ENCODE results near the gene GPR107. TPM values are rescaled to one million over a fixed set of nuclear protein-coding genes. Genes with fewer than 3 reads are reported as not detected.

Gene GPR107
- total RNA-seq, 1 donor = 30.9 TPM

DNA sequence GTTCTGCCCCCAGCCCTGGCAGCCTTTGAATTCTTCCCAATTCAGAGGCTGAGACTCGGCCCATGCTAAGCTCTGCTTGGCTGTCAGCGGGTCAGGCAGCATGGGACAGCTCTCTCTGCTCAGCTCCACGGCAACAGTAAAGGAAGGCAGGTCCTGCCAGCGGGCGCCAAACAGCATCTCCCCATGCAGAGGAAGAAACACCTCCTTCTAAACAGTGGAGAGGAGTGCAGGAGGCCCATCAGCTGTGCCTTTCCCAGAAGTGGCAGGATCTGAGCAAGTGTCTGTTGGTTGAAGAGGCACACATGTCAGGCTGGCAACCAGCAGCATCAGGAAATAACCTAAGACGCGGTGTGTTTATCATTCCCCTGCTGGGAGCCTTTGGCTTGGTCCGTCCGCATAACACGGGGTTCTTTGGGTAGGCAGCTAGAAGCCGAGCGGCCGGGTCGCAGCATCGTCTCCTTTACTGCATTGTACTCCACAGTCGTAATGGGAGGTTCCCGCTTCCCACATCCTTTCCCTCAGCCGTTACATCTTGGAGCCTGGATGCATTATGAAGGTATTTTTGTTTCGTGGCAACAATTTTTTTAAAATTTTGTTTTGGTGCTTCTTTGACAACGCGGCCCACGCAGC, 75.8 kb downstream of the GPR107 start:
- DNase-seq (ENCODE audit: low read depth) = no peak
- no peak for TF ChIP-seq CTCF (IDR thresholded peaks at IDR 0.05; ENCODE audit: insufficient read depth, low read length)
- H3K4me3 ChIP-seq (ENCODE audit: low read depth, low read length) = no peak overlapping the region

DNA sequence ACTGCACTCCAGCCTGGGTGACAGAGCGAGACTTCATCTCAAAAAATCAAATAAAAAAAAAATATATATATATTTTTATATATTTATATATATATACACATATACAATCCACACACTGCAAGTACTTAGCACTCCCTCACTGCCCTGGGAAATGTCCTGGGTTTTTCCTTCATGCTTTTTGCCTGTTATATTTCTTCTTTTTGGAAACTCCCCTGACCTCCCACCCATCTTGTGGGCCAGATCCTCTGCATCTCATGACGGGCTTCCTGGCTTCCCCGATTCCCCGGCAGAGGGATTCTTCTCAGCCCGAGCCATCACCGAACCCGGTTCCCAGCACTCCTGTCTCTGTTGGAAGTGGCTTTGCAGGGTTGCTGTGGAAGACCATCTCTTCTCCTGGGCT, 79.0 kb downstream of the GPR107 start:
- TF ChIP-seq CTCF (IDR thresholded peaks at IDR 0.05; ENCODE audit: insufficient read depth, low read length) = no peak
- no peak for DNase-seq (ENCODE audit: low read depth)
- no peak overlapping the region for H3K4me3 ChIP-seq (ENCODE audit: low read depth, low read length)

- no peak overlapping the region for H3K4me3 ChIP-seq (ENCODE audit: low read depth, low read length)
- DNase-seq (ENCODE audit: low read depth) = no peak
- no peak for TF ChIP-seq CTCF (IDR thresholded peaks at IDR 0.05; ENCODE audit: insufficient read depth, low read length)
Measured at GRCh38 chr9:130137081-130137640, 83.5 kb downstream of the GPR107 start.

DNA sequence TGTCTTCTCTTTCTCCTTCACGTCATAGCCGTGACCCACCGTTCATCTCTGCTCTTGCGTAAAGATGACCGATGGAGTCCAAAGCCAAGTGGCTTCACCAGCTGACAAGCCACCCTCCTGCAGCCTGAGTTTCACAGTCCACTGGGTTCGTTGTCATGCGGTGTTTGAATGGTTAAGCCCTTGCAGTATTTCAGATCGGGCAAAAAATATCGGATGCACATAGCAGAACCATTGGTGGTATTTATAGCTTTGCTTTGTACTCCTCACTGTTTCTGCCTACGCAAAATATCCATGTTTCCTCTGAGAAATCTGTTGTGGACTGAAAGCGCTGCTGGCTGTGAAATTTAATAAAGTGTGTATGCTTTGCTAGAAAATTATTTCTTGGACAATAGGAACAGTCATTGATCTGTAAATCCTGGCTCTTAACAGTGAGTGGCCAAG, 84.0 kb downstream of the GPR107 start:
- no peak for DNase-seq (ENCODE audit: low read depth)
- TF ChIP-seq CTCF (IDR thresholded peaks at IDR 0.05; ENCODE audit: insufficient read depth, low read length) = no peak
- no peak overlapping the region for H3K4me3 ChIP-seq (ENCODE audit: low read depth, low read length)

DNA sequence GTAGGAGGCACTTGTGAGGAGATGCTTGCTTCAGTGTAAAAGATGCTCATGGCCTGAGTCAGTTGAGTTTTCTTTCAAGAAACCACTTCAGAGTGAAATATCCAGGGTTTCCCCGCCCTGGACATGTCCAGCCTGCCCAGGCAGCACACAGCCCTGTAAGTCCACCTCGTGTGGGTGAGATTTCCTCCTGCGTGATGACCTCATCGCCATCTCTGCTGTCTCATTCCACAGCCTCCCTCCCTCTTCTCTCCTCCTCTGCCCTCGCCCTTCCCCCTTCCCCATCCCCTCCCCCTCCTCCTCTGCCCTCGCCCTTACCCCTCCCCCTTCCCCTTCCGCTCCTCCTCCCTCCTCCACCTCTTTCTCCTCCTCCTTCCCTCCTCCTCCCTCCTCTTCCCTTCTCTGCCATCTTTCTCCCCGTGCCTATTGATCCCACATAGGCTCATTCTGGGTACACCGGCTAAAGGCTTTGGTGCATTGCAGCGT, 84.5 kb downstream of the GPR107 start:
- DNase-seq (ENCODE audit: low read depth) = peak; percentile 94
- TF ChIP-seq CTCF (IDR thresholded peaks at IDR 0.05; ENCODE audit: insufficient read depth, low read length) = no peak
- H3K4me3 ChIP-seq (ENCODE audit: low read depth, low read length) = peak overlapping the region; percentile 1

- no peak overlapping the region for H3K4me3 ChIP-seq (ENCODE audit: low read depth, low read length)
- DNase-seq (ENCODE audit: low read depth) = peak; percentile 98
Measured at GRCh38 chr9:130138791-130139190, 85.1 kb downstream of the GPR107 start.

More at GRCh38 chr9:130138791-130139190, 85.1 kb downstream of the GPR107 start:
- no peak for TF ChIP-seq CTCF (IDR thresholded peaks at IDR 0.05; ENCODE audit: insufficient read depth, low read length)
